OCI-LY7 (cell line): Measurements from ENCODE around the gene CYTIP.

ENCODE experiments used
- EZH2phosphoT487 ChIP-seq: fragments of 200-600 bp; sonication (generic); IDR thresholded peaks from 2 replicates; pipeline ENCODE4 v1.6.1; 2018; ENCODE audit warnings: low read depth, borderline replicate concordance, mild to moderate bottlenecking, mixed run types, antibody characterized with exemption, low read length, moderate library complexity, mixed read lengths
- TF ChIP-seq, protein P1 (sequence below): fragments of 200-600 bp; sonication (generic); conservative IDR thresholded peaks from 2 replicates; pipeline ENCODE4 v1.5.1; 2014; ENCODE audit warnings: mild to moderate bottlenecking, antibody characterized with exemption, low read length, moderate library complexity, mixed read lengths

DNA sequence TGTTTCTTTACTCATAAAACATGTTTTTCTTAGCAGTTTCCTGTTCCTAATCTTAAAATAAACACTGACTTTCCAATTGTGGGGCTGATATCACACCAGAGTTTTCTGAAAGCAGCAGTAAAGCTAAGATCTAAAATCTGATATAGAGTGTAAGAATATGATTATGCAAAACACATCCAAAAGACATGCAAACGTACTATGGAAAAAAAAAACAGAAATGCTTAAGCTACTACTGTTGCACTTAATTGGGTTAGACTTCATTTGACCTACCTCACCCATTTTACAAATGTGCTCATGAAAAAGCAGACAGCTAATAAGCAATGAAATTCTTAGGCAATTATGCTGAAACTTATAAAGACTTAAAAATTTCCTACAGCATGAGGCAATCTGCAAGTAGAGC, 10.5 kb downstream of the CYTIP start:
- TF ChIP-seq, protein P1, sequence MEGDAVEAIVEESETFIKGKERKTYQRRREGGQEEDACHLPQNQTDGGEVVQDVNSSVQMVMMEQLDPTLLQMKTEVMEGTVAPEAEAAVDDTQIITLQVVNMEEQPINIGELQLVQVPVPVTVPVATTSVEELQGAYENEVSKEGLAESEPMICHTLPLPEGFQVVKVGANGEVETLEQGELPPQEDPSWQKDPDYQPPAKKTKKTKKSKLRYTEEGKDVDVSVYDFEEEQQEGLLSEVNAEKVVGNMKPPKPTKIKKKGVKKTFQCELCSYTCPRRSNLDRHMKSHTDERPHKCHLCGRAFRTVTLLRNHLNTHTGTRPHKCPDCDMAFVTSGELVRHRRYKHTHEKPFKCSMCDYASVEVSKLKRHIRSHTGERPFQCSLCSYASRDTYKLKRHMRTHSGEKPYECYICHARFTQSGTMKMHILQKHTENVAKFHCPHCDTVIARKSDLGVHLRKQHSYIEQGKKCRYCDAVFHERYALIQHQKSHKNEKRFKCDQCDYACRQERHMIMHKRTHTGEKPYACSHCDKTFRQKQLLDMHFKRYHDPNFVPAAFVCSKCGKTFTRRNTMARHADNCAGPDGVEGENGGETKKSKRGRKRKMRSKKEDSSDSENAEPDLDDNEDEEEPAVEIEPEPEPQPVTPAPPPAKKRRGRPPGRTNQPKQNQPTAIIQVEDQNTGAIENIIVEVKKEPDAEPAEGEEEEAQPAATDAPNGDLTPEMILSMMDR = no peak
- no peak for TF ChIP-seq EZH2phosphoT487
